ENCODE data around the gene METTL13. TPM values are rescaled to one million over a fixed set of nuclear protein-coding genes. Genes with fewer than 3 reads are reported as not detected.

Gene METTL13
- total and polyA plus RNA-seq, 2 of the 8 experiments (the other 6 are each of a cell fraction or from before 2014, with no cell fraction given), result 38.1 to 66.3 TPM

- CTCF ChIA-PET (ENCODE audit: partially characterized antibody), result interaction anchor here (1.5 to 3.0 kb wide), 3 partner anchors 13 to 196 kb away, joined by 5 to 13 read pairs (median 12); no protein-coding TSS in a partner anchor
- TF ChIP-seq CBX8 (IDR thresholded peaks at IDR 0.05; ENCODE audit: borderline replicate concordance, low read depth, low read length), result no peak
- TF ChIP-seq JUN (IDR thresholded peaks at IDR 0.05; ENCODE audit: low read depth, low read length), result no peak
- no peak for TF ChIP-seq SIN3A (conservative IDR thresholded peaks at IDR 0.05 in 1 of 2, IDR thresholded peaks at IDR 0.05 in 1 of 2; ENCODE audit: low read depth in 1 of 2, low read length in 2 of 2)
- no peak for TF ChIP-seq SUZ12 (IDR thresholded peaks at IDR 0.05; ENCODE audit: low read length)
- no peak for TF ChIP-seq MAFK (IDR thresholded peaks at IDR 0.05; ENCODE audit: low read depth, low read length)
- no peak for TF ChIP-seq BCL11A (IDR thresholded peaks at IDR 0.05; ENCODE audit: low read depth in 2 of 2, low read length in 2 of 2)
- no peak for TF ChIP-seq EGR1 (IDR thresholded peaks at IDR 0.05; ENCODE audit: borderline replicate concordance, low read depth, low read length)
- no peak for TF ChIP-seq HDAC2 (IDR thresholded peaks at IDR 0.05; ENCODE audit: borderline replicate concordance in 1 of 2, low read depth in 2 of 2, low read length in 2 of 2)
- TF ChIP-seq HDAC6 (IDR thresholded peaks at IDR 0.05; ENCODE audit: low read depth, low read length), result no peak
- TF ChIP-seq BACH1 (IDR thresholded peaks at IDR 0.05; ENCODE audit: low read length), result no peak
- TF ChIP-seq JUND (IDR thresholded peaks at IDR 0.05; ENCODE audit: low read length), result no peak
- no peak for TF ChIP-seq BRCA1 (IDR thresholded peaks at IDR 0.05; ENCODE audit: low read depth, low read length)
- no peak for TF ChIP-seq POLR2A (IDR thresholded peaks at IDR 0.05; ENCODE audit: control extremely low read depth in 1 of 2, low read depth in 2 of 2, low read length in 2 of 2)
These were observed 6.4 kb downstream of the METTL13 start for GRCh38 chr1:171787686-171788480.

More at GRCh38 chr1:171787686-171788480, 6.4 kb downstream of the METTL13 start:
- H4K91ac ChIP-seq (replicated peaks; ENCODE audit: insufficient read length, low read length), result no peak overlapping the region
- H3K27me3 ChIP-seq (replicated peaks in 1 of 4; ENCODE audit: control insufficient read depth in 3 of 4, extremely low read depth in 1 of 4, insufficient read depth in 3 of 4, low read length in 3 of 4), result no peaks in the 10 kb centered on the region
- peaks cover 5 to 45% of the 10 kb centered on the region in 2 experiments for H3K79me2 ChIP-seq (ENCODE audit: control insufficient read depth in 1 of 2, insufficient read depth in 2 of 2, low read length in 2 of 2)
- H3K23ac ChIP-seq (ENCODE audit: insufficient read length), result no peak overlapping the region
- H3K23me2 ChIP-seq (ENCODE audit: low read depth, low read length), result no peaks in the 10 kb centered on the region
- no peak overlapping the region for H2BK5ac ChIP-seq (ENCODE audit: low read depth, low read length)
- H3K14ac ChIP-seq (ENCODE audit: insufficient read length), result no peak overlapping the region
- no peak overlapping the region for H3K27ac ChIP-seq (ENCODE audit: low read depth, low read length)
- no peak overlapping the region for H2BK15ac ChIP-seq (ENCODE audit: low read length)
- no peak overlapping the region for H4K8ac ChIP-seq (ENCODE audit: extremely low read depth, insufficient read depth, low read length)
- H2BK12ac ChIP-seq (ENCODE audit: low read depth, low read length), result no peak overlapping the region
- 93% methylated on average over 15 of the region's 15 CpGs; no CpG with 5 or more reads in 1 of the 2 experiments for WGBS, 2 experiments (ENCODE audit: extremely low coverage in 1 of 2, insufficient coverage in 1 of 2, insufficient read length in 1 of 2, insufficient replicate concordance in 2 of 2, low coverage in 1 of 2, low lambda C conversion rate in 2 of 2, missing lambda C conversion rate in 1 of 2)
- no peak overlapping the region for H3K4me2 ChIP-seq (ENCODE audit: insufficient read depth in 1 of 2, low read depth in 2 of 2, low read length in 2 of 2)
- FAIRE-seq, result no peak
- H2AK5ac ChIP-seq (ENCODE audit: low read depth, low read length), result no peak overlapping the region
- no peak overlapping the region for H3K4ac ChIP-seq (replicated peaks; ENCODE audit: insufficient read length, low read depth, low read length)
- H3K9me3 ChIP-seq (ENCODE audit: insufficient read depth in 2 of 2, low read depth in 1 of 2, low read length in 1 of 2), result no peaks in the 10 kb centered on the region; a peak in 1 of 4 replicates
- H3K56ac ChIP-seq (replicated peaks; ENCODE audit: insufficient read length, low read depth, low read length), result no peak overlapping the region
- POLR2A ChIA-PET (ENCODE audit: partially characterized antibody), result no interaction called here
- H3K18ac ChIP-seq (ENCODE audit: extremely low read depth, low read length), result no peak overlapping the region
- H3K36me3 ChIP-seq (ENCODE audit: control insufficient read depth in 2 of 4, insufficient read depth in 4 of 4, low read length in 3 of 4), result peaks cover 44 to 93% (median 83%) of the 10 kb centered on the region in 4 experiments
- H3K4me3 ChIP-seq (ENCODE audit: extremely low read depth in 1 of 4, insufficient read depth in 2 of 4, low read depth in 3 of 4, low read length in 4 of 4), result no peak overlapping the region
- H4K20me1 ChIP-seq (replicated peaks in 1 of 2; ENCODE audit: control insufficient read depth in 1 of 2, insufficient read depth in 2 of 2, low read length in 2 of 2), result peaks cover 2 to 18% of the 10 kb centered on the region in 2 experiments
- H3K79me1 ChIP-seq (ENCODE audit: low read depth, low read length), result peaks cover 13% of the 10 kb centered on the region
- H3K9ac ChIP-seq (replicated peaks in 1 of 4; ENCODE audit: extremely low read depth in 1 of 4, low read depth in 3 of 4, low read length in 3 of 4), result no peak overlapping the region
- DNase-seq (ENCODE audit: low read depth in 1 of 2, low spot score in 2 of 2), result no peak
- no peak overlapping the region for H2BK20ac ChIP-seq (ENCODE audit: low read length)
- no peak overlapping the region for H2AFZ ChIP-seq (ENCODE audit: low read length)
- H3K4me1 ChIP-seq (replicated peaks in 1 of 4; ENCODE audit: control insufficient read depth in 3 of 4, insufficient read depth in 4 of 4, low read length in 3 of 4), result no peaks in the 10 kb centered on the region
- no peak overlapping the region for H4K5ac ChIP-seq (ENCODE audit: insufficient read length, low read depth, low read length)
- H2BK120ac ChIP-seq (replicated peaks; ENCODE audit: low read depth, low read length), result no peak overlapping the region
